Gastroesophageal sphincter (tissue), 4 donors: ENCODE data around the gene FBXW7. TPM values are rescaled to one million over a fixed set of nuclear protein-coding genes. Genes with fewer than 3 reads are reported as not detected.

Experiments
- ATAC-seq: fragments of 150-250 bp; one replicate; pipeline ENCODE4 v1.9.1; 2016; ENCODE audit warnings: mild to moderate bottlenecking, moderate library complexity
- H3K27ac ChIP-seq, 4 donors: fragments of 200-600 bp; sonication (generic) in 3 of 4; 1 replicate in 3 of 4; 2 replicates in 1 of 4; pipeline ENCODE4 v1.5.1; 2016 to 2019
- H3K27me3 ChIP-seq: fragments of 200-600 bp; sonication (generic); one replicate; pipeline ENCODE4 v1.5.1; 2019
- H3K36me3 ChIP-seq, 2 donors: fragments of 200-600 bp; sonication (generic); one replicate each; pipeline ENCODE4 v1.5.1; 2019; ENCODE audit warnings: control low read depth in 1 of 2
- H3K4me1 ChIP-seq, 3 donors: fragments of 200-600 bp; sonication (generic); 1 replicate in 2 of 3; 2 replicates in 1 of 3; pipeline ENCODE4 v1.5.1; 2016 to 2019; ENCODE audit warnings: control low read depth in 2 of 3
- H3K4me3 ChIP-seq, 2 donors: fragments of 200-600 bp; sonication (generic); one replicate each; pipeline ENCODE4 v1.5.1; 2019; ENCODE audit warnings: mild to moderate bottlenecking in 1 of 2, moderate library complexity in 1 of 2
- H3K9me3 ChIP-seq, 3 donors: fragments of 200-600 bp; sonication (generic); one replicate each; pipeline ENCODE4 v1.5.1; 2017 to 2019; ENCODE audit warnings: control low read depth in 2 of 3
- EP300 ChIP-seq: sonication (generic); formaldehyde crosslinking; IDR thresholded peaks from one replicate; pipeline ENCODE4 v1.6.1; 2017; ENCODE audit warnings: antibody characterized with exemption, mild to moderate bottlenecking
- POLR2A ChIP-seq, 2 donors: fragments of 450-650 bp; IDR thresholded peaks; one replicate each; pipeline ENCODE4 v1.6.1; 2017; ENCODE audit warnings: antibody characterized with exemption in 2 of 2, mild to moderate bottlenecking in 2 of 2, moderate library complexity in 1 of 2
- POLR2AphosphoS5 ChIP-seq: sonication (generic); formaldehyde crosslinking; IDR thresholded peaks from one replicate; pipeline ENCODE4 v1.6.1; 2017; ENCODE audit warnings: antibody characterized with exemption
- WGBS, 2 donors: methylation state at CpG; one replicate each; pipeline ENCODE4 v1.1.5; 2018; ENCODE audit warnings: low coverage in 1 of 2; 5-methylcytosine and 5-hydroxymethylcytosine counted together
- total RNA-seq, 4 donors: library from RNA; depleted of rRNA; stranded (reverse); fragments of >200 nt; gene quantifications; one replicate each; pipeline ENCODE4 v1.1.0, GENCODE V29; 2016
- TF ChIP-seq, protein P1 (sequence below), 4 experiments: fragments of 200-600 bp in 2 of 4; fragments of 450-650 bp in 2 of 4; sonication (generic) in 1 of 4; IDR thresholded peaks; one replicate each; pipeline ENCODE4 v1.5.1; 2017 to 2019; ENCODE audit warnings: antibody characterized with exemption in 4 of 4, mild to moderate bottlenecking in 2 of 4, moderate library complexity in 2 of 4

The FBXW7 gene
- total RNA-seq, 4 donors from 2014 or later = 55.1 to 120 (median 85.5) TPM

DNA sequence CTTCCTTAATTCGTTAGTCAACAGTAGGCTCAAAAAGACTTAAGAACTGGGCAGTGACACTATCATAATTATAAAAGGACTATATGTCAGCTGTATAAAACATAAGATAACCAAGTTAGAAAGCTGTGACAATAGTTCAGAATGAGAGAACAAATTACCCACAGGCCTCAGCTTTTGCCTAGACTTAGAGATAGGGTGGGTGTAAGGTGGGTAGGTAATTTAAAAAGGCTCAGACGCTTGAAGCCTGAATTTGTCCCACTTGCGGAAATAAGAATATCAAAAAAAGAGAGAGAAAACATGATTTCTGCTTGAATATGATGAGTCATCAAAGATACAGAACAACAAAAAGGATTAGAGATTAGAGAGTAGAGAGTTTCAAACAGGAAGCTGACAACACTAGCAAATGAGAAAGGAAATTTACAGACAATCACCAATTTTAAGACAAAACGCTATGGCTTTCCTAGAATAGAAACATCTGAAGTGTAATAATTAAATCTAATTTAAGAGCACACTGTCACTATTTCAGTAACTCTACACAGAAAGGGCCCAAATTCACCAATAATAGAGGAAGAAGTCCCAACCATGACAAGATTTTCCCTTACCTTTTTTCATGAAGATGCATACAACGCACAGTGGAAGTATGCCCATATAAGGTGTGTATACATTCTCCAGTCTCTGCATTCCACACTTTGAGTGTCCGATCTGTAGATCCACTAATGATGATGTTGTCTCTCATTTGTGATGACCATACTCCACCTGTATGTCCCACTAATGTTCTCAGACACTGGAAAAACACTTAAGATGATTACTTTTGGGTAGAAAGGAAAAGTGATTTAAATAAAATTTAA lies 208.1 kb downstream of the FBXW7 start:
- WGBS, 2 donors = 85 to 88% methylated on average over 4 to 6 of the region's 6 CpGs

DNA sequence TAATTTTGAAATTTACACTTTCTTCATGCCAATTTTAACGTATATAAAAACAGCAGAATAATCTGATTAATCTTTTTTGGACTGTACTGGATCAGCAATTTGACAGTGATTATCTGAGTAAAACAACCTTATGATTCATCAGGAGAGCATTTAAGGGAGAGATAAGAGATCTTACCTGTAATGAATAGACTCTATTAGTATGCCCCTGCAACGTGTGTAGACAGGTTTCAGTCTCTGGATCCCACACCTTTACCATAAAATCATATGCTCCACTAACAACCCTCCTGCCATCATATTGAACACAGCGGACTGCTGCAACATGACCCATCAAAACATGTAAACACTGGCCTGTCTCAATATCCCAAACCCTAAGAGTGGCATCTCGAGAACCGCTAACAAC lies 210.1 kb downstream of the FBXW7 start:
- Histone ChIP-seq H3K36me3 (peaks cover 0 to 71% of the 10 kb centered on the region in 2 donors), H3K9me3 (no peaks in the 10 kb centered on the region), H3K27ac (no peak overlapping the region), H3K4me3 (no peak overlapping the region), H3K4me1 (peaks cover 0 to 13% (median 0%) of the 10 kb centered on the region in 3 donors), H3K27me3 (no peaks in the 10 kb centered on the region)
- 89 to 94% methylated on average over 5 of the region's 5 CpGs for WGBS, 2 donors
- TF ChIP-seq POLR2A (IDR thresholded peaks at IDR 0.05) = no peak
- no peak for TF ChIP-seq POLR2AphosphoS5
- TF ChIP-seq, protein P1, sequence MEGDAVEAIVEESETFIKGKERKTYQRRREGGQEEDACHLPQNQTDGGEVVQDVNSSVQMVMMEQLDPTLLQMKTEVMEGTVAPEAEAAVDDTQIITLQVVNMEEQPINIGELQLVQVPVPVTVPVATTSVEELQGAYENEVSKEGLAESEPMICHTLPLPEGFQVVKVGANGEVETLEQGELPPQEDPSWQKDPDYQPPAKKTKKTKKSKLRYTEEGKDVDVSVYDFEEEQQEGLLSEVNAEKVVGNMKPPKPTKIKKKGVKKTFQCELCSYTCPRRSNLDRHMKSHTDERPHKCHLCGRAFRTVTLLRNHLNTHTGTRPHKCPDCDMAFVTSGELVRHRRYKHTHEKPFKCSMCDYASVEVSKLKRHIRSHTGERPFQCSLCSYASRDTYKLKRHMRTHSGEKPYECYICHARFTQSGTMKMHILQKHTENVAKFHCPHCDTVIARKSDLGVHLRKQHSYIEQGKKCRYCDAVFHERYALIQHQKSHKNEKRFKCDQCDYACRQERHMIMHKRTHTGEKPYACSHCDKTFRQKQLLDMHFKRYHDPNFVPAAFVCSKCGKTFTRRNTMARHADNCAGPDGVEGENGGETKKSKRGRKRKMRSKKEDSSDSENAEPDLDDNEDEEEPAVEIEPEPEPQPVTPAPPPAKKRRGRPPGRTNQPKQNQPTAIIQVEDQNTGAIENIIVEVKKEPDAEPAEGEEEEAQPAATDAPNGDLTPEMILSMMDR (IDR thresholded peaks at IDR 0.05) = no peak
- TF ChIP-seq EP300 = no peak
- no peak for ATAC-seq

More for the DNA sequence above, 208.1 kb downstream of the FBXW7 start:
- H3K36me3 ChIP-seq = peaks cover 0 to 77% of the 10 kb centered on the region in 2 donors
- no peak overlapping the region for H3K4me3 ChIP-seq
- H3K9me3 ChIP-seq = no peaks in the 10 kb centered on the region
- peaks cover 0 to 13% (median 0%) of the 10 kb centered on the region in 3 donors for H3K4me1 ChIP-seq
- no peaks in the 10 kb centered on the region for H3K27me3 ChIP-seq
- no peak for TF ChIP-seq POLR2A (IDR thresholded peaks at IDR 0.05)
- H3K27ac ChIP-seq = no peak overlapping the region
- ATAC-seq = no peak

DNA sequence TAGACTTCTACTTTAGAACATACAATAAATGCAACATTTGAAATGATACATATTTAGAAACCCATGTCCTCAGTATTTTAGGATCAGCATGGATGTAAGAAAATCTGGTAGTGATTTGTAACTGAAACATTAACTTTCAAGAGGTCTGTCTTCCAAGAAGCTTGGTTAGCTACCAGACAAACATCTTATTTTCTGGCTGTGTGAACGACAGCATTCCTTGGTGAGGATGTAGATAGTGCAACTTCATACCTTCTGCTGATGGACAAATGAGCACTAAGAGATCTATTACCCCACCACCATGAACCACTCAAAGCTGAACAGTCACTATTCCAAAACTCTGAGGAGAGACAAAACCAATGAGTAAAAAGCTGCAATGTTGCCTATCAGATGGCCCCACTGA lies 212.7 kb downstream of the FBXW7 start:
- no peaks in the 10 kb centered on the region for H3K27me3 ChIP-seq
- ATAC-seq = no peak
- no peak overlapping the region for H3K27ac ChIP-seq
- H3K4me3 ChIP-seq = no peak overlapping the region
- WGBS, 2 donors = 70 to 71% methylated on average over 1 of the region's 1 CpG
- no peaks in the 10 kb centered on the region for H3K9me3 ChIP-seq
- peaks cover 0 to 54% of the 10 kb centered on the region in 2 donors for H3K36me3 ChIP-seq
- peaks cover 0 to 4% (median 0%) of the 10 kb centered on the region in 3 donors for H3K4me1 ChIP-seq
- no peak for TF ChIP-seq EP300
- no peak for TF ChIP-seq POLR2AphosphoS5
- TF ChIP-seq, protein P1 (IDR thresholded peaks at IDR 0.05) = no peak
- TF ChIP-seq POLR2A (IDR thresholded peaks at IDR 0.05) = no peak

DNA sequence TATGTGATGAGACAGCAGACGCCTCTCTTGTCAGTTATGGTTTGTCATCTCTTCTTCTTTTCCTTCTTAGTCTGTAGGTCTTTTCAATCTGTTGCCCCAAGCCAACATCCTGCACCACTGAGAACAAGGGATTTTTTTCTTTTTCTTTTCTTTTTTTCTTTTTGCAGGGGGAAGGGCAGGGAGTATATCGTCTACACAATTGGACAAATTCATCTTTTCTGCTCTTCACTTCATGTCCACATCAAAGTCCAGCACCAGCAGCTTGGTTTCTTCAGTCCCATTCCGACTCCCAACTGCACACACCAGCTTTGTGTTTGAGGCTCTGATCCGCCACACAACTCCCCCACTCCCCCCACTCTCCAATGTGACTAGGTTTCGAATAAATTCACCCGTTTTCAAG lies 213.2 kb downstream of the FBXW7 start:
- H3K27ac ChIP-seq = no peak overlapping the region
- WGBS, 2 donors = 89% methylated on average over 4 to 6 of the region's 6 CpGs

DNA sequence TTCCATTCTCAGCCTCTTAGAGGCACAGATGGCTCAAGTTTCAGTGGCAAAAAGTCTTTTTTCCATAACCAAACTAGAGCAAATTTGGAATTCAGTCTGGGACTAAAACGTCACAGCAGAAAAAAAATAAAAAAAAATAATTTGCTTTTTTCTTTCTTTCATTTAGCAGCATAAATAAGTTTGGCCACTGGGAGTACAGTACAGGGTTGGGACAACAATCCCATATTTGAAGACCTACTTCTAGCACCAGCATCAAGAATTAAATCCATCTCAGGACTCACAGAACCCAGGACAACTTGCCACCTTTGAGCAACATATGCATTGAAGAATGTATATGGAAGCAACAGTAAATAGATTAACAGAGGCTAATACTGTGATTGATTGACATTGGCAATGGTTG lies 214.0 kb downstream of the FBXW7 start:
- Histone ChIP-seq H3K9me3 (no peaks in the 10 kb centered on the region), H3K4me1 (peaks cover 0 to 5% (median 3%) of the 10 kb centered on the region in 3 donors), H3K36me3 (peaks cover 0 to 41% of the 10 kb centered on the region in 2 donors), H3K4me3 (no peak overlapping the region), H3K27me3 (no peaks in the 10 kb centered on the region), H3K27ac (no peak overlapping the region)
- TF ChIP-seq POLR2AphosphoS5 (no peak), EP300 (no peak), POLR2A (IDR thresholded peaks at IDR 0.05) (no peak)
- TF ChIP-seq, protein P1 (IDR thresholded peaks at IDR 0.05) = no peak
- WGBS, 2 donors = 71 to 78% methylated on average over 1 of the region's 1 CpG
- ATAC-seq = no peak

More for the DNA sequence above, 213.2 kb downstream of the FBXW7 start:
- Histone ChIP-seq H3K9me3 (no peaks in the 10 kb centered on the region), H3K4me3 (no peak overlapping the region), H3K27me3 (no peaks in the 10 kb centered on the region), H3K4me1 (no peaks in the 10 kb centered on the region), H3K36me3 (peaks cover 0 to 48% of the 10 kb centered on the region in 2 donors)
- no peak for ATAC-seq
- TF ChIP-seq, protein P1 (IDR thresholded peaks at IDR 0.05) = no peak
- TF ChIP-seq EP300 = no peak
